Prostate gland (tissue), 2 donors: ENCODE measurements around the gene RTP3. TPM values are rescaled to one million over a fixed set of nuclear protein-coding genes. Genes with fewer than 3 reads are reported as not detected.

Source experiments
- DNase-seq: peaks from one replicate; pipeline ENCODE4 v3.0.0-alpha.2; 2019; ENCODE audit warnings: low spot score
- H3K27ac ChIP-seq, 2 donors: fragments of 200-600 bp; sonication (generic); 2 replicates each; pipeline ENCODE4 v1.5.1; 2017 to 2019
- H3K27me3 ChIP-seq: fragments of 200-600 bp; sonication (generic); replicated peaks from 2 replicates; pipeline ENCODE4 v1.5.1; 2019; ENCODE audit not compliant: insufficient read depth
- H3K36me3 ChIP-seq, 2 donors: fragments of 200-600 bp; sonication (generic); 1 replicate in 1 of 2; 2 replicates in 1 of 2; pipeline versions ENCODE4 v1.5.1 to v1.8.1; 2017 to 2019
- H3K4me1 ChIP-seq: fragments of 200-600 bp; sonication (generic); replicated peaks from 2 replicates; pipeline ENCODE4 v1.5.1; 2019
- H3K4me3 ChIP-seq, 2 donors: fragments of 200-600 bp; sonication (generic); 2 replicates each; pipeline ENCODE4 v1.5.1; 2017 to 2019
- H3K9me3 ChIP-seq: fragments of 200-600 bp; sonication (generic); 2 replicates; pipeline ENCODE4 v1.5.1; 2017
- POLR2A ChIP-seq: fragments of 450-650 bp; IDR thresholded peaks from one replicate; pipeline ENCODE4 v1.6.1; 2016; ENCODE audit warnings: antibody characterized with exemption, mild to moderate bottlenecking
- POLR2AphosphoS5 ChIP-seq: sonication (generic); formaldehyde crosslinking; IDR thresholded peaks from one replicate; pipeline ENCODE4 v1.6.1; 2017; ENCODE audit warnings: antibody characterized with exemption
- WGBS: methylation state at CpG from one replicate; pipeline ENCODE4 v1.1.5; 2018; 5-methylcytosine and 5-hydroxymethylcytosine counted together
- intact Hi-C: fragments of 100-400 bp; cut with DNase I; formaldehyde crosslinking; loops from one replicate; pipeline ENCODE4 v1.14.2; 2022
- total RNA-seq, 2 donors: library from RNA; depleted of rRNA; stranded (reverse); fragments of >200 nt; gene quantifications; one replicate each; pipeline ENCODE4 v1.1.0, GENCODE V29; 2016
- TF ChIP-seq, protein P1 (sequence below), 4 experiments: fragments of 200-600 bp in 2 of 4; fragments of 450-650 bp in 2 of 4; sonication (generic) in 2 of 4; IDR thresholded peaks; 1 replicate in 3 of 4; 2 replicates in 1 of 4; pipeline ENCODE4 v1.5.1; 2016 to 2019; ENCODE audit warnings: antibody characterized with exemption in 4 of 4, mild to moderate bottlenecking in 2 of 4, moderate library complexity in 2 of 4

RTP3 gene
- total RNA-seq, 2 donors from 2014 or later, result 0.68 TPM; not detected in 1

DNA sequence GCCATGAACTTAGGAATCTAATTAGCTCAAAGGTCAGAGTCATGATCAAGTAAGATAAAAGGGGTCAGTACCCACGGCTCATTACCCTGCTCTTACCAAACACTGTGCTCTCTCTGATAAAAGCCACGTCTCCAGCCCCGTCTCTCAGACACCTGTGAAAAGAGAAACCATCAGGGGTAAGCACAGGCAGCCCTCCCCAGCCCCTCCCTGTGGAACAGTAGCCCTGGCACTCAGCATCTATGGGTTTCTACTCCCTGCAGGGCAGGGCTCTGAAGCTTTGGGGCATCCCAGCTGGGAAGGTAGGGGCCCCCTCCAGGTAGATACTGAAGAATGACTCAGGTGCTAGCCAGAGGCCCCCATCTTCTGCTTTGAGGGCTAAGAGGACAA lies 43.6 kb upstream of the RTP3 start:
- intact Hi-C loops, result no loop called here
- H3K36me3 ChIP-seq, result no peaks in the 10 kb centered on the region
- 79% methylated on average over 3 of the region's 3 CpGs for WGBS
- H3K27me3 ChIP-seq, result no peaks in the 10 kb centered on the region
- H3K9me3 ChIP-seq, result no peaks in the 10 kb centered on the region
- TF ChIP-seq, protein P1, sequence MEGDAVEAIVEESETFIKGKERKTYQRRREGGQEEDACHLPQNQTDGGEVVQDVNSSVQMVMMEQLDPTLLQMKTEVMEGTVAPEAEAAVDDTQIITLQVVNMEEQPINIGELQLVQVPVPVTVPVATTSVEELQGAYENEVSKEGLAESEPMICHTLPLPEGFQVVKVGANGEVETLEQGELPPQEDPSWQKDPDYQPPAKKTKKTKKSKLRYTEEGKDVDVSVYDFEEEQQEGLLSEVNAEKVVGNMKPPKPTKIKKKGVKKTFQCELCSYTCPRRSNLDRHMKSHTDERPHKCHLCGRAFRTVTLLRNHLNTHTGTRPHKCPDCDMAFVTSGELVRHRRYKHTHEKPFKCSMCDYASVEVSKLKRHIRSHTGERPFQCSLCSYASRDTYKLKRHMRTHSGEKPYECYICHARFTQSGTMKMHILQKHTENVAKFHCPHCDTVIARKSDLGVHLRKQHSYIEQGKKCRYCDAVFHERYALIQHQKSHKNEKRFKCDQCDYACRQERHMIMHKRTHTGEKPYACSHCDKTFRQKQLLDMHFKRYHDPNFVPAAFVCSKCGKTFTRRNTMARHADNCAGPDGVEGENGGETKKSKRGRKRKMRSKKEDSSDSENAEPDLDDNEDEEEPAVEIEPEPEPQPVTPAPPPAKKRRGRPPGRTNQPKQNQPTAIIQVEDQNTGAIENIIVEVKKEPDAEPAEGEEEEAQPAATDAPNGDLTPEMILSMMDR (IDR thresholded peaks at IDR 0.05), result no peak
- TF ChIP-seq POLR2A, result no peak
- TF ChIP-seq POLR2AphosphoS5, result no peak
- DNase-seq, result no peak
- no peaks in the 10 kb centered on the region for H3K4me1 ChIP-seq
- no peak overlapping the region for H3K27ac ChIP-seq
- H3K4me3 ChIP-seq, result no peak overlapping the region

DNA sequence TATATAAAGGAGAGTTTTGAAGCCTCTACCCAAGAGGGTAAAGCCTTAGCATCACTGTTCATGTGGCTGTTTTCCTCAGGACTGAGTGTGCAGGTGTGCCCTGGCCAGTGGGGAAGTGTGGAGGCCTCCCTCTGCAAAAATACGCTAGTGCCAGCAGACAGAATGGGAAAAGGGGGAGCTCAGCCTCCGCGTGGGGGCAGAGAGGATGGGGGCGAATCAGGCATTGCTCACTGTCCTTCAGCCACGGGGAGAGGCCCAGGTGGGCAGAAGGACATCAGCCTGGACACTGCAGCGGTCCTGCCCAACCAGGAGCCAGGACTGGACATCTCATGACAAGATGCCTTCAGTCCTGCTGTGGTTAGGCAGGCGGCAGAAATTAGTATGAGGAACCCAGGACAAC lies 43.2 kb upstream of the RTP3 start:
- no peaks in the 10 kb centered on the region for H3K27me3 ChIP-seq
- 92% methylated on average over 7 of the region's 7 CpGs for WGBS
- no peak overlapping the region for H3K27ac ChIP-seq
- no peak for TF ChIP-seq POLR2AphosphoS5
- intact Hi-C loops, result no loop called here
- H3K4me1 ChIP-seq, result no peaks in the 10 kb centered on the region
- no peaks in the 10 kb centered on the region for H3K36me3 ChIP-seq
- DNase-seq, result no peak
- no peaks in the 10 kb centered on the region for H3K9me3 ChIP-seq
- no peak overlapping the region for H3K4me3 ChIP-seq

DNA sequence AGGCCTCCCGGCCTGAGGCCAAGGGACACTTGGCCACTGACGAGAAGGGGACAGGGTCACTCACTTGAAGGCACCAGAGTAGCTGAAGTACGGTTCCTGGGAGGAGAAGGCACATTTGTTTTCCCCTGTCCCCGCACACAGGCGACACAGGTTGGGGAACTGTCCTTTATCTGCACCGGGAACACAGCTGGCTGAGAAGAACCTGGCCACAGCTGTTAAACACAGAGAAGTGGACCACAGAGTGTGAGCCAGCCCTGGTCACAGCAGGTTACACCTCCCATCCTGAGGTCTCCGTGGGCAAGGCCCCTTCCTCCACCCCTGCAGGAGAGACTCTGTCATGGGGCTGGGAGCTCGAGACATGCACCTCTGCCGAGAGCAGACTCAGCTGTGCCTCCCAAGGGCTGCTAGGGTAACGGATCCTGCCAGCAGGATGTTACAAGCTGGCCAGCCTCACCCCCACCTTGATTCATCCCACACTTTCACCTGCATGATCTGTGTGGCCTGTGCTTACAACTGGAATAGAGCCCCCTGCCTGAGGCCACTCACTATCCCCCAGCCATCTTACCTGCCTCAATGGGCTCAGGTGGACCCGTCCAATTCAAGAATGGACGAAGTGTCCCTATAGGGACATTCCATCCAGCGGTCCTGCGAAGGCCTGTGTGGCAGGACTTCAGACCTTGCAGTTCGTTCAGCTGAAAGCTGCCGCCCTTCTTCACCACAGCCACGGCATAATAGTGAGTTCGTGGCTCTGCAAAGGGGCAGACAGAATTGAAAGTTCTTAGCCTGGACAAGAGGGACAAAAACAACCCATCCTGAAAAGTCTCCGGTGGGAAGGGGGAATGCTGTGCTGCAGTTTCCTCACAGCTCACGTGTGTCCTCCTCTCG lies 42.3 kb upstream of the RTP3 start:
- TF ChIP-seq POLR2AphosphoS5 (no peak), POLR2A (no peak)
- TF ChIP-seq, protein P1 (IDR thresholded peaks at IDR 0.05), result no peak
- Histone ChIP-seq H3K27ac (no peak overlapping the region), H3K27me3 (no peaks in the 10 kb centered on the region), H3K4me1 (no peaks in the 10 kb centered on the region), H3K9me3 (no peaks in the 10 kb centered on the region), H3K36me3 (no peaks in the 10 kb centered on the region), H3K4me3 (no peak overlapping the region)
- intact Hi-C loops, result no loop called here
- no peak for DNase-seq
- WGBS, result 91% methylated on average over 21 of the region's 21 CpGs

DNA sequence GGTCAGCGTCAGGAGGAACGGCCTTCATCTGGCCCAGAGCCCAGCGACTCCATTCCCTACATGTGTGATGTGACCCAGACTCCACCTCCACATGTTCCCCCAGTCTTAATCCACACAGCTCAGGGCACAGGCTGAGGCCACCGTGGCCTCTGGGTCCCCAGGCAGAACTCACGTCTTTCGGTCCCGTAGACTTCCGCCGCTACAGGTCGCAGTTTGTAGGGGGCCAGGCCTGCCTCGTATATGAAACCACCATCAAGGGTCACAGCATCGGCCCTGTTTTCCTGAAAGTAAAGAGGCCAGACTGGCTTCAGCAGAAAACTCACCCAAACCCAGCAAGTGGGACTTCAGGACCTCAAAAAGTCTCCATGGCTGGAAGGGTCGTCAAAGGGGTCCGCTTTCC lies 41.7 kb upstream of the RTP3 start:
- no peaks in the 10 kb centered on the region for H3K4me1 ChIP-seq
- no peak overlapping the region for H3K4me3 ChIP-seq
- H3K27ac ChIP-seq, result no peak overlapping the region
- no peaks in the 10 kb centered on the region for H3K36me3 ChIP-seq
- WGBS, result 94% methylated on average over 14 of the region's 14 CpGs
- H3K27me3 ChIP-seq, result no peaks in the 10 kb centered on the region
- no peak for DNase-seq
- no peaks in the 10 kb centered on the region for H3K9me3 ChIP-seq
- intact Hi-C loops, result no loop called here
- no peak for TF ChIP-seq POLR2AphosphoS5
- TF ChIP-seq POLR2A, result no peak
- TF ChIP-seq, protein P1 (IDR thresholded peaks at IDR 0.05), result no peak

DNA sequence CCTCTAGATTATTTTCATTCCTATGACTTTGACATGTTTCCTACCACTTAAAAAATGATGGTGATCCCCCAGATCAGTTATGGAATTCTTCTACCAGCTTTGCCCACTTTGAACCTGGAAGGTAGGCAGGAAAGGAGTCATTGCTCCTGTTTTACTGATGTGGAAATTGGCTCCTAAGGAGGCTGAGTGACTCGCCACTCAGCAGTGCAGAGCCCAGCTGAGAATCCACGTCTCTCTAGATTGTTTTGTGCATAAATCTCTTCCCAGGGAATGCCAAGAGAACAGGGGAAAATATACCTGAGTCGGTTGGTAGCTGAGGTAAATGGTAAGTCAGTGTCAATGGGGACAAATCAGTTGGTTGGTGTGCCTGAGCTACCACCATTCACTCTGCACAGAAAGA lies 37.7 kb upstream of the RTP3 start:
- DNase-seq, result no peak
- H3K9me3 ChIP-seq, result no peaks in the 10 kb centered on the region

More for the DNA sequence above, 37.7 kb upstream of the RTP3 start:
- no peak overlapping the region for H3K4me3 ChIP-seq
- no peaks in the 10 kb centered on the region for H3K36me3 ChIP-seq
- H3K4me1 ChIP-seq, result no peaks in the 10 kb centered on the region
- H3K27ac ChIP-seq, result no peak overlapping the region
- intact Hi-C loops, result no loop called here
- peaks cover 3% of the 10 kb centered on the region for H3K27me3 ChIP-seq
- TF ChIP-seq POLR2A (no peak), POLR2AphosphoS5 (no peak)
- TF ChIP-seq, protein P1 (IDR thresholded peaks at IDR 0.05), result no peak
- 90% methylated on average over 3 of the region's 3 CpGs for WGBS
